ENCODE measurements around the gene LHPP.

LHPP gene

GRCh38 chr10:124522933-124523871, 61.6 kb downstream of the LHPP start:
- no peak for DNase-seq

- no peak for DNase-seq
Measured at GRCh38 chr10:124523901-124524300, 62.3 kb downstream of the LHPP start.

- no peak for DNase-seq
Measured at GRCh38 chr10:124524991-124525653, 63.5 kb downstream of the LHPP start.

GRCh38 chr10:124525751-124526600, 64.4 kb downstream of the LHPP start:
- no peak for DNase-seq

GRCh38 chr10:124526621-124527267, 65.1 kb downstream of the LHPP start:
- no peak for DNase-seq

- no peak for DNase-seq
Measured at GRCh38 chr10:124527874-124528395, 66.3 kb downstream of the LHPP start.

- DNase-seq, result no peak
Measured at GRCh38 chr10:124529661-124530214, 68.1 kb downstream of the LHPP start.

- DNase-seq, result peak; percentile 65 to 83 (median 78)
Measured at GRCh38 chr10:124530215-124530665, 68.6 kb downstream of the LHPP start.

GRCh38 chr10:124530816-124531215, 69.2 kb downstream of the LHPP start:
- DNase-seq, result no peak

GRCh38 chr10:124532106-124532641, 70.6 kb downstream of the LHPP start:
- no peak for DNase-seq

GRCh38 chr10:124532788-124533187, 71.2 kb downstream of the LHPP start:
- DNase-seq, result no peak

GRCh38 chr10:124533266-124533665, 71.6 kb downstream of the LHPP start:
- no peak for DNase-seq

- no peak for DNase-seq
Measured at GRCh38 chr10:124534231-124534798, 72.7 kb downstream of the LHPP start.

GRCh38 chr10:124534826-124535601, 73.4 kb downstream of the LHPP start:
- DNase-seq, result no peak

- no peak for DNase-seq
Measured at GRCh38 chr10:124535731-124536495, 74.3 kb downstream of the LHPP start.

GRCh38 chr10:124536496-124537050, 75.0 kb downstream of the LHPP start:
- no peak for DNase-seq

GRCh38 chr10:124537166-124537725, 75.6 kb downstream of the LHPP start:
- DNase-seq, result no peak

- DNase-seq, result no peak
Measured at GRCh38 chr10:124537891-124538290, 76.3 kb downstream of the LHPP start.

- no peak for DNase-seq
Measured at GRCh38 chr10:124538706-124539105, 77.1 kb downstream of the LHPP start.
